Choroid plexus epithelial cell (primary cell): Measurements from ENCODE around the gene IGSF9B.

Source experiments
- DNase-seq: peaks from one replicate; pipeline ENCODE4 v3.0.0-alpha.2; 2010; ENCODE audit warnings: low read depth
- H3K4me3 ChIP-seq: 2 replicates; pipeline ENCODE4 v1.5.1; 2011; ENCODE audit warnings: low read depth, mild to moderate bottlenecking, control low read depth, low read length, moderate library complexity
- TF ChIP-seq, protein P1 (sequence below): conservative IDR thresholded peaks from 2 replicates; pipeline ENCODE4 v1.5.1; 2011; ENCODE audit warnings: low read depth, mild to moderate bottlenecking, control low read depth, inconsistent platforms, low read length, moderate library complexity

Gene IGSF9B

DNA sequence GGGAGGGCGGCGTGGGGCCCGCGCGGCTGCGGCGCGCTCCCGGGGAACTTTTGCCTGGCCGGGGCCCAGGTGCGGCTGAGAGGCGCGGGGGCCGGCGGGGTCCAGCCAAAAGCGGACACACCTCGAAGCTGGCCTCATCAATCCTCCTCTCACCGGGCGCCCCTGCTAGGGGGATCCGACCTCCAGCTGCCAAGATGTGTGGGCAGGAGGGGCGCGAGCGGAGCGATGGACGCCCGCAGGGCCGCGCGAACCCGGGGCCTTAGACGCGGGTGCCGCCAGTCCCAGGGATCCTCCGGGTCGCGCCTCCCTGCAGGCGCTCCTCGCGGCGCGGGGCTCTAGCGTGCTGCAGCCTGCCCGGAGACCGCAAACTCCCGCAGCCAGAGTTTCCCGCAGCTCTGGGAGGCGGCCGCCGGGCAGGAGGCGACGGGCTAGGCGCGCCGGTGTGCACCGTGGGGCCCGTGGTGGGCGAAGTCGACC is 785 bp downstream of the IGSF9B start:
- TF ChIP-seq, protein P1, sequence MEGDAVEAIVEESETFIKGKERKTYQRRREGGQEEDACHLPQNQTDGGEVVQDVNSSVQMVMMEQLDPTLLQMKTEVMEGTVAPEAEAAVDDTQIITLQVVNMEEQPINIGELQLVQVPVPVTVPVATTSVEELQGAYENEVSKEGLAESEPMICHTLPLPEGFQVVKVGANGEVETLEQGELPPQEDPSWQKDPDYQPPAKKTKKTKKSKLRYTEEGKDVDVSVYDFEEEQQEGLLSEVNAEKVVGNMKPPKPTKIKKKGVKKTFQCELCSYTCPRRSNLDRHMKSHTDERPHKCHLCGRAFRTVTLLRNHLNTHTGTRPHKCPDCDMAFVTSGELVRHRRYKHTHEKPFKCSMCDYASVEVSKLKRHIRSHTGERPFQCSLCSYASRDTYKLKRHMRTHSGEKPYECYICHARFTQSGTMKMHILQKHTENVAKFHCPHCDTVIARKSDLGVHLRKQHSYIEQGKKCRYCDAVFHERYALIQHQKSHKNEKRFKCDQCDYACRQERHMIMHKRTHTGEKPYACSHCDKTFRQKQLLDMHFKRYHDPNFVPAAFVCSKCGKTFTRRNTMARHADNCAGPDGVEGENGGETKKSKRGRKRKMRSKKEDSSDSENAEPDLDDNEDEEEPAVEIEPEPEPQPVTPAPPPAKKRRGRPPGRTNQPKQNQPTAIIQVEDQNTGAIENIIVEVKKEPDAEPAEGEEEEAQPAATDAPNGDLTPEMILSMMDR, result no peak
- no peak overlapping the region for H3K4me3 ChIP-seq
- DNase-seq, result no peak

DNA sequence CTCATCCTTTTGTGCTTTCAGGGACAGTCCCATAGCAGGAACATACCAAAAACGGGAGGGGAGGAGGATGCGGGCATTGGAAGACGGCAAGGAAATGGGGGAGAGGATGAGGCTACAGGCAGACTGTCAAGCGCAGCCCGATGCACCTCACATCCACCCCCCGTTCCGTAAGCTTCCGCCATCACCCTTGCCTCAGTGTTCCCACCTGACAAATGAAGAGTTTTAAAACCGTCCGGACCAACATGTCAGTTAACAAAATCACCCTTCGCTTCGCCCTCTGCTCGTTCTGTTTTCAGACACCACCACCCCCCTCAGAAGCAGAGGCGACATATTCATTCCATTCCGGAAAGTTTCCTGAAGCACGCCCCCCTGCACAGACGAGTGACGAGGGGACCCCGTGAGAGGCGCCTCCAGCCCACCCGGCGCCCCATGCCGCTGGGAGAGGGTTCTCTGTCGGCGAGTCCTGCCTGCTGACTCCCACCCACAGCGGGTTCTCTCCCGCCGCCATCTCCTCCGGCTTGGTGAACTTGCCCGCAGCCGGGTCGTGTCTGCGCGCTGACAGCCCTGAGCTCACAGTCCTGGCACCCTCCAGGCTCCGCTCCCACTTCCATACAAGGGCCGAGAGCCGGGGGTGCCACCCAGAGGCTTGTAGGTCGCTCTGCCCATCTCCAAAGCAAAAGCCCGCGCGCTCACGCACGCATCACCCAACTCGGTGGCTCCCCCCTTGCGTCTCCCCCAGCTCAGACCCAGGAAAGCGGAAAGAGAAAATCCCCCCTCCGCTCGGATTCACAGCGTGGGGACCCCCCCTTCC is 1.5 kb downstream of the IGSF9B start:
- DNase-seq, result no peak
- TF ChIP-seq, protein P1, result no peak
- H3K4me3 ChIP-seq, result no peak overlapping the region

DNA sequence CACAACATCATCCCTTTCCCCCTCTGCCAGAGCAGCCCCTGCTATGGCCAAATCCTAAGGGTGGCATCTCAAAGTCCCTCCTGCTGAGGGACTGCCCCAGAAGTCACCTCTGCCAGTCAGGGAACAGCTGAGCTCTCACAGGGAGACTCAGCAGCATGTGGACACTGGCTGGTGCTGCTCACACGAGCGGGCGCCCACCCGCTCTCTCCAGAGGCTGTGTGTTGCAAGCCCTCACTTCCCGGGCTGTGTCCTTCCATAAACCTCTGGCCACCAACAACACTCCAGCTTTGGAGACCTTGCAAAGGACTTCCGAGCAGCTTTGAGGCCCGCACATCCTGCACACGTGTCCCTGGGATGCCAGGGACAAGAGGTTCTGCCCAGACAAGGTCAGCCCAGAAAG is 2.8 kb downstream of the IGSF9B start:
- H3K4me3 ChIP-seq, result no peak overlapping the region
- TF ChIP-seq, protein P1, result no peak
- DNase-seq, result no peak

DNA sequence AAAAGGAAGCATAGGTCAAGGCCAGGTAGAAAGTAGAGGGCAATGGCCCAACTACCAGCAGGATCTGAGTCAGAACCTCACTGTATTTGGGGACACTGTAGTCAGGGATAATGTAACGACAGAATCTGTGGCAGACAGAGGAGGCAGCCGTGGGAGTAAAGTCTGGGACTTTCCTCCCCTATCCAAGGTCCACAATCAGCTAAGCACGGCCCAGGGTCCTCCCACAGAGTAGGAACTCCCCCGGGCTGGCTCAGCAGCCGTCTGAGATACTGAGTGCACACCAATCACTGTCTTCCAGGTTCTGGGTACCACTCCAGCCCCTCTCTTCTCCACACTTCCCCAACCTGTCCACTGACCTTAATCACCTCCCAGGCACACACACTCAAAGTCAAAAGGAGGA is 3.2 kb downstream of the IGSF9B start:
- no peak overlapping the region for H3K4me3 ChIP-seq
- TF ChIP-seq, protein P1, result no peak
- no peak for DNase-seq

DNA sequence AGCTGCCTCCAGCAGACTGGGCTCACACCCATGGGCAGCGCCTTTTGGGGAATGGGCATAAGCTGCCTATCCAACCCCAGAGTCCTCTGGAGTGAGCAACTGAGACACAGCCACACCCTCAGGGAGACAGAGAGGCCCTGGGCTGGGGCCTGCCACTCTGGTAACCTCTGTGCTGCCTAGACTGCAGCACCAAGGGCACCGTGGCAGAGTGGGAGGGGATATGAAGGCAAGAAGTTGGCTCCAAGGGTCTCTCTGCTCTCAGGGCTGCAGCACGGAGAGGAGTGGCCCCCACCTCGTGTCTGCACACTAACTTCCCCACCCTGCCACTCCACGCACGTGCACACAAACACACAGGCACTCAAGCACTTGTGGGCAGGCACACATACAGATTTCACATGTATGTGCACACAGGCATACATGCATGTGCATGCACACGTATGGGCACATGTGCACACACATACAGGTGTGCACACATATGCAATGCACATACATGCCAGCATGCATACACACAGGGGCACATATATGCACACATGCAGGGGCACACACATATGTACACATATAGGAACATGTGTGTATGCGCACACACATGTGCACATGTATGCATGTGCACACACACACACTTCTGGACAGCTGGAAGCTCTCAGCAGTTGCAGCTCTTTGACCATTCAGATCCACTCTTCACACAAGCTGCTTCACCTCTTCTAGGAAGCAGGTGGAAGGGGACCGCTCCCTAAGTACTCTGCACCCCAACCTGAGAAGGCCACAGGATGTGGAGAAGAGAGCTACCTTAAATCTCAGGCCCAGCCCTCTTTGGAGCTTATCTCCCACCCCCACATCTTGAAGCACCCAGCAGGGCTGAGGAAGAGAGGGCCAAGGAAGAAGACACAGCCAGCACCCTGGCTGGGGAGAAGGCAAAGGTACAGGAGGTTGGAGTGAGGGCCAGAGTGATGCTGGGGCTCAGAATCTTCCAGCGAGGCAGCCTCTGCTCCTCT is 4.3 kb downstream of the IGSF9B start:
- DNase-seq, result no peak
- H3K4me3 ChIP-seq, result no peak overlapping the region
- TF ChIP-seq, protein P1, result no peak

DNA sequence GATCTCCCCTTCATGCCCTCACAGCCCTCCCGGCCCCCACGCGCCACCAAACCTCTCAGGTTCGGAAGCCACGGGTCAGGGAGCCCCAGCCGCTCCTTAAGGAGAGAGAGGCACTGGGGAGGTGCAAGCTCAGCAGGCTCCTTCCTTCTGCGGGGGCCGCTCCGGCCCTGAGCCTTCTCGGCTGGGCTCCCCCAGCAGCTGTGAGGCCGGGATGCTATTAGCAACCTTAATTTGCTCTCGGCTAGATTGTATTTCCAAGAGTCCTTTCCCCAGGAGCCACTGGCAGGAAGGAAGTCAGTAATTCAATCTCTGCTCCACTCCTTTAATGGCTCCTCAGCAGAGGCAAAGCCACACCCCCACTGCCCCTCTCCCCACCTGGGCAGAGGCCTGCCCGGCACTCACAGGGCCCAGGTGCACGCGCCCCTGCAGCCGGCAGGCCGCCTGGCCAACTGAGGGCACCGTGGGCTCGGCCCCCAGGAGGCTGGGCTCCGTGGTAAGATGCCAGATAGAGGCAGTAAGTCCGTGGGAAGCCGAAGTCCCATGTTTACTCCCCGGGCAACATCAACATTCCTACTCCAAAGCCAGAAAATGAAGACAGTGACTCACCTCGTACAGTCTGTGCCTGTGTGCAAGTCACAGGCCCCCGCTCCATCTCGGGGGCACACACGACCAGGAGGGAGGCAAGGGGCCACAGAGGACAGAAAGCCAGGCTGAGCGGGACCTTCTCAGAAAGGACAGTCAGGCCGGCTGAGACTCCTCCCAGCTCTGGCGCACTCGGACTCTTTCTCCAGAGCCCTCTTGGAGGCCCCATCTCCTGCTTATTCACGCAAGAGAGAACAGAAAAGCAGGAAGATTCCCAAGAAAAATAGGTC is 5.2 kb downstream of the IGSF9B start:
- TF ChIP-seq, protein P1, result no peak
- peak; percentile 13 for DNase-seq
- no peak overlapping the region for H3K4me3 ChIP-seq
